HEK293 (cell line): Measurements from ENCODE around the gene CSNK2A2.

Experiments used
- CTCF ChIA-PET: fragments of 350-600 bp; formaldehyde crosslinking; extraction: SDS; loops from one replicate; lab custom pipeline; 2021; ENCODE audit warnings: antibody characterized with exemption; lab: Yijun Ruan, JAX
- POLR2A ChIA-PET: fragments of 300-600 bp; formaldehyde crosslinking; extraction: SDS; loops from one replicate; lab custom pipeline; 2020; ENCODE audit warnings: antibody characterized with exemption, inconsistent platforms; lab: Yijun Ruan, JAX
- H3K27ac ChIP-seq: fragments of 200-500 bp; sonication (Bioruptor generic); 2 replicates; pipeline ENCODE4 v1.5.1; 2014; ENCODE audit warnings: low read depth, low read length, control low read depth, inconsistent platforms; ENCODE audit errors: extremely low read depth
- H3K36me3 ChIP-seq, 2 experiments: fragments of 200-500 bp in 1 of 2; sonication (Bioruptor generic) in 1 of 2; 1 replicate in 1 of 2; 2 replicates in 1 of 2; pipeline ENCODE4 v1.5.1; 2014 to 2017; ENCODE audit warnings: inconsistent platforms in 2 of 2, low read length in 2 of 2; ENCODE audit not compliant: control insufficient read depth in 2 of 2, insufficient read depth in 1 of 2
- H3K4me1 ChIP-seq: fragments of 200-500 bp; sonication (Bioruptor generic); 2 replicates; pipeline ENCODE4 v1.5.1; 2014; ENCODE audit warnings: mild to moderate bottlenecking, low read length, inconsistent platforms; ENCODE audit not compliant: control insufficient read depth, insufficient read depth
- H3K4me3 ChIP-seq: 2 replicates; pipeline ENCODE4 v1.5.1; 2011; ENCODE audit warnings: low read depth, mild to moderate bottlenecking, control low read depth, low read length, moderate library complexity
- H3K9me3 ChIP-seq: fragments of 200-500 bp; sonication (Bioruptor generic); 2 replicates; pipeline ENCODE4 v1.5.1; 2014; ENCODE audit warnings: low read depth, low read length, inconsistent platforms; ENCODE audit not compliant: control insufficient read depth, insufficient read depth
- GLI4 ChIP-seq: fragments of 450-650 bp; formaldehyde crosslinking; IDR thresholded peaks from 2 replicates; pipeline ENCODE4 v1.5.1; 2016; ENCODE audit warnings: missing biosample characterization, missing genetic modification characterization
- GLIS2 ChIP-seq: fragments of 450-650 bp; formaldehyde crosslinking; IDR thresholded peaks from 2 replicates; pipeline ENCODE4 v1.5.1; 2016; ENCODE audit warnings: missing biosample characterization, missing genetic modification characterization
- HOXD13 ChIP-seq: sonication (generic); formaldehyde crosslinking; IDR thresholded peaks from 2 replicates; pipeline ENCODE4 v1.8.0; 2022; ENCODE audit warnings: missing genetic modification reagents, borderline replicate concordance
- KLF10 ChIP-seq: fragments of 450-650 bp; IDR thresholded peaks from 2 replicates; pipeline ENCODE4 v1.5.1; 2018; ENCODE audit warnings: missing biosample characterization, mild to moderate bottlenecking, missing genetic modification characterization
- PRDM1 ChIP-seq: fragments of 450-650 bp; formaldehyde crosslinking; IDR thresholded peaks from 2 replicates; pipeline ENCODE4; 2016; ENCODE audit warnings: missing biosample characterization, missing genetic modification characterization
- RBAK ChIP-seq: fragments of 450-650 bp; formaldehyde crosslinking; IDR thresholded peaks from 2 replicates; pipeline ENCODE4 v1.5.1; 2016; ENCODE audit warnings: missing biosample characterization, missing genetic modification characterization
- ZBTB20 ChIP-seq: fragments of 450-650 bp; formaldehyde crosslinking; IDR thresholded peaks from 2 replicates; pipeline ENCODE4 v1.5.1; 2016; ENCODE audit warnings: missing biosample characterization, missing genetic modification characterization
- ZBTB8A ChIP-seq: fragments of 450-650 bp; formaldehyde crosslinking; IDR thresholded peaks from 2 replicates; pipeline ENCODE4 v1.5.1; 2016; ENCODE audit warnings: missing biosample characterization, missing genetic modification characterization
- ZIC2 ChIP-seq: fragments of 450-650 bp; formaldehyde crosslinking; IDR thresholded peaks from 2 replicates; pipeline ENCODE4 v1.5.1; 2016; ENCODE audit warnings: missing biosample characterization, missing genetic modification characterization
- ZNF112 ChIP-seq: fragments of 450-650 bp; formaldehyde crosslinking; IDR thresholded peaks from 2 replicates; pipeline ENCODE4 v1.5.0; 2017; ENCODE audit warnings: missing biosample characterization, missing genetic modification characterization
- ZNF133 ChIP-seq: fragments of 450-650 bp; formaldehyde crosslinking; IDR thresholded peaks from 2 replicates; pipeline ENCODE4 v1.5.1; 2016; ENCODE audit warnings: missing biosample characterization, missing genetic modification characterization
- ZNF174 ChIP-seq: fragments of 450-650 bp; formaldehyde crosslinking; IDR thresholded peaks from 2 replicates; pipeline ENCODE4 v1.5.0; 2017; ENCODE audit warnings: missing biosample characterization, mild to moderate bottlenecking, missing genetic modification characterization
- ZNF223 ChIP-seq: fragments of 450-650 bp; formaldehyde crosslinking; IDR thresholded peaks from 2 replicates; pipeline ENCODE4 v1.5.1; 2016; ENCODE audit warnings: missing biosample characterization, missing genetic modification characterization
- ZNF23 ChIP-seq: fragments of 450-650 bp; formaldehyde crosslinking; IDR thresholded peaks from 2 replicates; pipeline ENCODE4 v1.5.1; 2016; ENCODE audit warnings: missing biosample characterization, missing genetic modification characterization, borderline replicate concordance
- ZNF311 ChIP-seq: fragments of 450-650 bp; formaldehyde crosslinking; IDR thresholded peaks from 2 replicates; pipeline ENCODE4 v1.5.1; 2017; ENCODE audit warnings: missing biosample characterization, missing genetic modification characterization, borderline replicate concordance
- ZNF335 ChIP-seq: fragments of 450-650 bp; formaldehyde crosslinking; conservative IDR thresholded peaks from 2 replicates; pipeline ENCODE4 v1.5.1; 2016; ENCODE audit warnings: missing biosample characterization, missing genetic modification characterization
- ZNF350 ChIP-seq: fragments of 450-650 bp; formaldehyde crosslinking; IDR thresholded peaks from 2 replicates; pipeline ENCODE4 v1.5.0; 2017; ENCODE audit warnings: missing biosample characterization, mild to moderate bottlenecking, missing genetic modification characterization
- ZNF404 ChIP-seq: fragments of 450-650 bp; formaldehyde crosslinking; IDR thresholded peaks from 2 replicates; pipeline ENCODE4 v1.5.1; 2017; ENCODE audit warnings: missing biosample characterization, missing genetic modification characterization
- ZNF501 ChIP-seq: fragments of 450-650 bp; formaldehyde crosslinking; IDR thresholded peaks from 2 replicates; pipeline ENCODE4 v1.5.1; 2016; ENCODE audit warnings: missing biosample characterization, missing genetic modification characterization
- ZNF623 ChIP-seq: fragments of 450-650 bp; formaldehyde crosslinking; IDR thresholded peaks from 2 replicates; pipeline ENCODE4 v1.5.1; 2016; ENCODE audit warnings: missing biosample characterization, missing genetic modification characterization
- ZNF660 ChIP-seq: fragments of 450-650 bp; IDR thresholded peaks from 2 replicates; pipeline ENCODE4 v1.5.1; 2018; ENCODE audit warnings: missing biosample characterization, mild to moderate bottlenecking, missing genetic modification characterization
- ZNF747 ChIP-seq: fragments of 450-650 bp; formaldehyde crosslinking; IDR thresholded peaks from 2 replicates; pipeline ENCODE4 v1.5.1; 2016; ENCODE audit warnings: missing biosample characterization, missing genetic modification characterization
- TF ChIP-seq, protein P1 (sequence below): fragments of 450-650 bp; formaldehyde crosslinking; IDR thresholded peaks from 2 replicates; pipeline ENCODE4 v1.5.1; 2016; ENCODE audit warnings: missing biosample characterization, missing genetic modification characterization
- TF ChIP-seq, protein P2 (sequence below): fragments of 450-650 bp; formaldehyde crosslinking; IDR thresholded peaks from 2 replicates; pipeline ENCODE4 v1.5.1; 2016; ENCODE audit warnings: missing biosample characterization, missing genetic modification characterization
- TF ChIP-seq, protein P3 (sequence below): fragments of 450-650 bp; formaldehyde crosslinking; IDR thresholded peaks from 2 replicates; pipeline ENCODE4 v1.5.1; 2016; ENCODE audit warnings: missing biosample characterization, missing genetic modification characterization, borderline replicate concordance
- TF ChIP-seq, protein P4 (sequence below): fragments of 450-650 bp; IDR thresholded peaks from 2 replicates; pipeline ENCODE4 v1.5.1; 2018; ENCODE audit warnings: missing biosample characterization, missing genetic modification characterization
- TF ChIP-seq, protein P5 (sequence below): fragments of 450-650 bp; formaldehyde crosslinking; IDR thresholded peaks from 2 replicates; pipeline ENCODE4 v1.5.1; 2016; ENCODE audit warnings: missing biosample characterization, missing genetic modification characterization

Gene CSNK2A2

DNA sequence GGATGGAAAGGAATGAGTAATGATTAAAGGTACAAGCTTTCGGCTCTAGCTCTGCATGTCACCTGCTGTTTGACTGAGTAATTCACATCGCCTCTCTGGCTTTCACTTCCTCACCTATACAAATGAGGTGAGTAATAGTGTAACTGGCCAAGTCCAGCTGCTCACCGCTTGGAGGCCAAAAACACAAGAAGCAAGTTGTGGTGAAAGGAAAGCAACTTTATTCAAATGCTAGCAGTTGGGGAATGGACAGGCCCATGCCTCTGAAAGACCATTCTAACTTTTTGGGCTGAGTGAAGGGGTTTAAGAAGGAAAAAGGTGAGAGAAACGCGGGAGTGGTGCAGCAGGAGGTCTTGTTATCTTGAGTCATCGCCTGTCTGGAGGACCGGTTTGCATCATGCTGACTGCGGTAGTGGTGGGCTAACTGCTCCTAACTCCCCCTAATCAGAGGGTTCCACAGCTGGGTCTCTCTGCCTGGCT is 45.7 kb upstream of the CSNK2A2 start:
- no peak overlapping the region for H3K27ac ChIP-seq
- H3K4me1 ChIP-seq, result no peaks in the 10 kb centered on the region
- ChIA-PET CTCF (no interaction called here), POLR2A (no interaction called here)
- H3K36me3 ChIP-seq, result no peaks in the 10 kb centered on the region
- H3K4me3 ChIP-seq, result no peak overlapping the region
- TF ChIP-seq ZIC2 (tag by site-specific recombination) (peak; percentile 72), PRDM1 (tag by site-specific recombination) (0 out of 2 replicates have a peak, but pooled peaks have one; percentile 15)
- TF ChIP-seq, protein P1, sequence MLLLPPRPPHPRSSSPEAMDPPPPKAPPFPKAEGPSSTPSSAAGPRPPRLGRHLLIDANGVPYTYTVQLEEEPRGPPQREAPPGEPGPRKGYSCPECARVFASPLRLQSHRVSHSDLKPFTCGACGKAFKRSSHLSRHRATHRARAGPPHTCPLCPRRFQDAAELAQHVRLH (tag by site-specific recombination), result no peak
- no peaks in the 10 kb centered on the region for H3K9me3 ChIP-seq

DNA sequence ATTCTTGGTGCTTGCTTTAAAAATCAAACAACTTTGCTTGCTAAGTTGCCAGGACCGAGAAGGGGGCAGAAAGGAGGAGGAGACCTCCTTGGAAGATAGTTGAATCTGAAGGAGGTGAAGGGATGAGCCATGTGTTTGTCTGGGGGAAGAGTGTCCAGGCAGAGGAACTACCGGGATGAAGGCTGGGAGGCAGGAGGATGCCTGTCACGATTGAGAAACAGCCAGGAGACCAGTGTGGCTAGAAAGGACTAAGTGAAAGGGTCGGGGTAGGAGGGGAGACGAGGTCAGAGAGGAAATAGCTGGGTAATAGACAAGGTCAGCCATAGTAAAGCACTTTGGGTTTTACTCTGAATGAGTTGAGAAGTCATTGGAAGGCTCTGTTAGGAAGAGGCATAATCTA is 38.9 kb upstream of the CSNK2A2 start:
- Histone ChIP-seq H3K36me3 (no peaks in the 10 kb centered on the region), H3K4me3 (no peak overlapping the region), H3K4me1 (no peaks in the 10 kb centered on the region), H3K27ac (no peak overlapping the region), H3K9me3 (no peaks in the 10 kb centered on the region)
- CTCF ChIA-PET, result no interaction called here
- TF ChIP-seq ZNF112 (tag by site-specific recombination) (no peak), ZNF335 (0 out of 2 replicates have a peak, but pooled peaks have one; percentile 10)
- POLR2A ChIA-PET, result no interaction called here

DNA sequence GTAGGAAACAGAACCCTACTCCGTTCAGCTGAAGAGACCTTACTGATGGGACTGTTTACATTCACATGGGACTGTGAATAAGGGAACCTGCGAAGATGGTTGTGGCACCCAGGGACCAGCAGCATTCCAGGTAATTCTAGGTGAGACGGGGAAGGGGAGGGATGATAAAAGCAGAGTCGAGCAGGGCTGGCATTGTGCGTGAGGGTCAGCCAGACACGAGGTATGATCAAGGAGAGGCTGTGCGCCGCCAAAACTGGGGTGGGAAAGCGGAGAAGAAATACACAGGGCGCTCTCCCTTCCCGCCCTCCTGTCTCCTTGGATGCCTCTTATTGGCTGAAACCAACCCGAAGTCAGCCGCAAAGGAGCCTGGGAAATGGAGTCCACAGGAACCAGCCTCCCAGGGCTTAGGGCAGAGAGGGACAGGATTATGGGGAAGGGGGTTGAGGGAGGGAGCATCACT is 38.4 kb upstream of the CSNK2A2 start:
- Histone ChIP-seq H3K4me3 (peak overlapping the region; percentile 42), H3K36me3 (no peaks in the 10 kb centered on the region), H3K9me3 (no peaks in the 10 kb centered on the region), H3K27ac (no peak overlapping the region; the same call in 1 of the 2 replicates), H3K4me1 (no peaks in the 10 kb centered on the region)
- ChIA-PET POLR2A (no interaction called here), CTCF (no interaction called here)
- TF ChIP-seq, protein P2, sequence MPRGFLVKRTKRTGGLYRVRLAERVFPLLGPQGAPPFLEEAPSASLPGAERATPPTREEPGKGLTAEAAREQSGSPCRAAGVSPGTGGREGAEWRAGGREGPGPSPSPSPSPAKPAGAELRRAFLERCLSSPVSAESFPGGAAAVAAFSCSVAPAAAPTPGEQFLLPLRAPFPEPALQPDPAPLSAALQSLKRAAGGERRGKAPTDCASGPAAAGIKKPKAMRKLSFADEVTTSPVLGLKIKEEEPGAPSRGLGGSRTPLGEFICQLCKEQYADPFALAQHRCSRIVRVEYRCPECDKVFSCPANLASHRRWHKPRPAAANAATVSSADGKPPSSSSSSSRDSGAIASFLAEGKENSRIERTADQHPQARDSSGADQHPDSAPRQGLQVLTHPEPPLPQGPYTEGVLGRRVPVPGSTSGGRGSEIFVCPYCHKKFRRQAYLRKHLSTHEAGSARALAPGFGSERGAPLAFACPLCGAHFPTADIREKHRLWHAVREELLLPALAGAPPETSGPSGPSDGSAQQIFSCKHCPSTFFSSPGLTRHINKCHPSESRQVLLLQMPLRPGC (tag by site-specific recombination), result no peak
- no peak for TF ChIP-seq ZBTB8A (tag by site-specific recombination)
- TF ChIP-seq HOXD13 (CRISPR knock-in tag), result no peak
- TF ChIP-seq ZNF623 (tag by site-specific recombination), result no peak
- no peak for TF ChIP-seq ZNF23 (tag by site-specific recombination)
- 0 out of 2 replicates have a peak, but pooled peaks have one; percentile 25 for TF ChIP-seq ZNF660
- TF ChIP-seq KLF10 (tag by site-specific recombination), result no peak
- no peak for TF ChIP-seq GLIS2 (tag by site-specific recombination)
- no peak for TF ChIP-seq ZNF174
- TF ChIP-seq ZNF223 (tag by site-specific recombination), result no peak
- no peak for TF ChIP-seq ZNF311
- TF ChIP-seq ZNF350 (tag by site-specific recombination), result no peak
- no peak for TF ChIP-seq ZNF112 (tag by site-specific recombination)
- TF ChIP-seq ZNF133 (tag by site-specific recombination), result no peak
- no peak for TF ChIP-seq RBAK (tag by site-specific recombination)
- peak; percentile 99 for TF ChIP-seq ZBTB20 (tag by site-specific recombination)
- TF ChIP-seq, protein P3, sequence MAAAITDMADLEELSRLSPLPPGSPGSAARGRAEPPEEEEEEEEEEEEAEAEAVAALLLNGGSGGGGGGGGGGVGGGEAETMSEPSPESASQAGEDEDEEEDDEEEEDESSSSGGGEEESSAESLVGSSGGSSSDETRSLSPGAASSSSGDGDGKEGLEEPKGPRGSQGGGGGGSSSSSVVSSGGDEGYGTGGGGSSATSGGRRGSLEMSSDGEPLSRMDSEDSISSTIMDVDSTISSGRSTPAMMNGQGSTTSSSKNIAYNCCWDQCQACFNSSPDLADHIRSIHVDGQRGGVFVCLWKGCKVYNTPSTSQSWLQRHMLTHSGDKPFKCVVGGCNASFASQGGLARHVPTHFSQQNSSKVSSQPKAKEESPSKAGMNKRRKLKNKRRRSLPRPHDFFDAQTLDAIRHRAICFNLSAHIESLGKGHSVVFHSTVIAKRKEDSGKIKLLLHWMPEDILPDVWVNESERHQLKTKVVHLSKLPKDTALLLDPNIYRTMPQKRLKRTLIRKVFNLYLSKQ (tag by site-specific recombination), result no peak
- no peak for TF ChIP-seq ZNF747 (tag by site-specific recombination)
- no peak for TF ChIP-seq GLI4 (tag by site-specific recombination)
- TF ChIP-seq ZNF404, result no peak
- TF ChIP-seq, protein P4, sequence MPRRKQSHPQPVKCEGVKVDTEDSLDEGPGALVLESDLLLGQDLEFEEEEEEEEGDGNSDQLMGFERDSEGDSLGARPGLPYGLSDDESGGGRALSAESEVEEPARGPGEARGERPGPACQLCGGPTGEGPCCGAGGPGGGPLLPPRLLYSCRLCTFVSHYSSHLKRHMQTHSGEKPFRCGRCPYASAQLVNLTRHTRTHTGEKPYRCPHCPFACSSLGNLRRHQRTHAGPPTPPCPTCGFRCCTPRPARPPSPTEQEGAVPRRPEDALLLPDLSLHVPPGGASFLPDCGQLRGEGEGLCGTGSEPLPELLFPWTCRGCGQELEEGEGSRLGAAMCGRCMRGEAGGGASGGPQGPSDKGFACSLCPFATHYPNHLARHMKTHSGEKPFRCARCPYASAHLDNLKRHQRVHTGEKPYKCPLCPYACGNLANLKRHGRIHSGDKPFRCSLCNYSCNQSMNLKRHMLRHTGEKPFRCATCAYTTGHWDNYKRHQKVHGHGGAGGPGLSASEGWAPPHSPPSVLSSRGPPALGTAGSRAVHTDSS (tag by site-specific recombination), result no peak
- TF ChIP-seq, protein P5, sequence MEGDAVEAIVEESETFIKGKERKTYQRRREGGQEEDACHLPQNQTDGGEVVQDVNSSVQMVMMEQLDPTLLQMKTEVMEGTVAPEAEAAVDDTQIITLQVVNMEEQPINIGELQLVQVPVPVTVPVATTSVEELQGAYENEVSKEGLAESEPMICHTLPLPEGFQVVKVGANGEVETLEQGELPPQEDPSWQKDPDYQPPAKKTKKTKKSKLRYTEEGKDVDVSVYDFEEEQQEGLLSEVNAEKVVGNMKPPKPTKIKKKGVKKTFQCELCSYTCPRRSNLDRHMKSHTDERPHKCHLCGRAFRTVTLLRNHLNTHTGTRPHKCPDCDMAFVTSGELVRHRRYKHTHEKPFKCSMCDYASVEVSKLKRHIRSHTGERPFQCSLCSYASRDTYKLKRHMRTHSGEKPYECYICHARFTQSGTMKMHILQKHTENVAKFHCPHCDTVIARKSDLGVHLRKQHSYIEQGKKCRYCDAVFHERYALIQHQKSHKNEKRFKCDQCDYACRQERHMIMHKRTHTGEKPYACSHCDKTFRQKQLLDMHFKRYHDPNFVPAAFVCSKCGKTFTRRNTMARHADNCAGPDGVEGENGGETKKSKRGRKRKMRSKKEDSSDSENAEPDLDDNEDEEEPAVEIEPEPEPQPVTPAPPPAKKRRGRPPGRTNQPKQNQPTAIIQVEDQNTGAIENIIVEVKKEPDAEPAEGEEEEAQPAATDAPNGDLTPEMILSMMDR, result no peak
- no peak for TF ChIP-seq ZNF501 (tag by site-specific recombination)
